H4 (cell line): ENCODE data around the gene CHRNA1. TPM values are rescaled to one million over a fixed set of nuclear protein-coding genes. Genes with fewer than 3 reads are reported as not detected.
"Not testable (repeated sequence)": the region's sequence is repeated elsewhere in the genome, so short reads cannot be mapped to it uniquely, and the experiment has no call there.

Experiments used
- DNase-seq: peaks from one replicate; pipeline ENCODE4 v3.0.0-alpha.2; 2015; ENCODE audit warnings: low spot score
- total RNA-seq: library from RNA; depleted of rRNA; stranded (reverse); fragments of >200 nt; shearing (Covaris generic); gene quantifications from 2 replicates; pipeline ENCODE4 v1.2.3, GENCODE V29; 2014; rRNA removed

The CHRNA1 gene
- total RNA-seq, 1 experiment from 2014 or later: 1.1 TPM

DNA sequence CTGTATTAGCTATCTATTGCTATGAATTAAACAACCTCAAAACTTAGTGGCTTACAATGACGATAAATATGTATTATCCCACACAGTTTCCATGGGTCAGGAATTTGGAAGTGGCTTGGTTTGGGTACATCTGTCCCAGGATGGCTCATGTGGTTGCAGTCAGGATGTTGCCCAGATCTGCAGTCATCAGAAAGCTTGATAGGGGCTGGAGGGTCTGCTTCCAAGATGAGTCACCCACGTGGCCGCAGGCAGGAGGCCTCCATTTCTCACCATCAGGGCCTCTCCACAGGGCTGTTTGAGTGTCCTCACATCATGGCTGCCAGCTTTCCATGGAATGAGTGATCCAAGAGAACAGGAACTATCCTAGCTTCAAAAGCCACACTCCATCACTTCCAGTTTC, 46.4 kb downstream of the CHRNA1 start:
- DNase-seq: no peak

- DNase-seq: peak; percentile 68
Observed at GRCh38 chr2:174717273-174717672, 47.0 kb downstream of the CHRNA1 start.

GRCh38 chr2:174716785-174717184, 47.5 kb downstream of the CHRNA1 start:
- DNase-seq: no peak

GRCh38 chr2:174713686-174714085, 50.6 kb downstream of the CHRNA1 start:
- DNase-seq: no peak

- DNase-seq: no peak
Observed at GRCh38 chr2:174711206-174711605, 53.1 kb downstream of the CHRNA1 start.

GRCh38 chr2:174709416-174710004, 54.8 kb downstream of the CHRNA1 start:
- DNase-seq: not testable (repeated sequence)

DNA sequence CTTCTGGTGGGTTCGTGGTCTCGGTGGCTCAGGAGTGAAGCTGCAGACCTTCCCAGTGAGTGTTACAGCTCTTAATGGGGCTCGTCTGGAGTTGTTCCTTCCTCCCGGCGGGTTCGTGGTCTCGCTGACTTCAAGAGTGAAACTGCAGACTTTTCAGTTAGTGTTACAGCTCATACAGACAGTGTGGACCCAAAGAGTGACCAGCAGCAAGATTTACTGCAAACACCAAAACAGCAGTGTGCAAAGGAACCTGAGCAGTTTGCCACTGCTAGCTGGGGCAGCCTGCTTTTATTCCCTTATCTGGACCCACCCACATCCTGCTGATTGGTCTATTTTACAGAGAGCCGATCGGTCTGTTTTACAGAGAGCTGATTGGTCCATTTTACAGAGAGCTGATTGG, 55.6 kb downstream of the CHRNA1 start:
- no peak for DNase-seq

GRCh38 chr2:174705321-174705720, 59.0 kb downstream of the CHRNA1 start:
- DNase-seq: no peak

- DNase-seq: no peak
Observed at GRCh38 chr2:174704642-174705041, 59.6 kb downstream of the CHRNA1 start.

DNA sequence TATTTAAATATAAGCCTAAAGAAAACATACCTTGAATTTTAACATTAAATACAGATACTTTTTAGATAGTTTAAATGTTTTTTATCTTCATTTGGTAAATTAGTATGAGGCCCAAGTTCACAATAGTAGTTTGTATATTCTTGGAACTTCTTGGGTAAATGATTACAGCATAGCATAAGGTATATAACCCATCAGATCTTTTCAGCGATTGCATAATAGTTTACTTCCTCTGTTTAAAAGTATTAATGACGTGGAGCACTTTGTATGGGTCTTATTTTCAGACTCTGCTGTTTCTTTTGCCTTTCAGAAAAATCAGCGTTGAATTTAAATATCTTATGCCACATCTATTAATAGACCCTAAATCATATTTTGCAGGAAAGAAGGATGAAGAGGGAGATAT, 60.2 kb downstream of the CHRNA1 start:
- DNase-seq: no peak

DNA sequence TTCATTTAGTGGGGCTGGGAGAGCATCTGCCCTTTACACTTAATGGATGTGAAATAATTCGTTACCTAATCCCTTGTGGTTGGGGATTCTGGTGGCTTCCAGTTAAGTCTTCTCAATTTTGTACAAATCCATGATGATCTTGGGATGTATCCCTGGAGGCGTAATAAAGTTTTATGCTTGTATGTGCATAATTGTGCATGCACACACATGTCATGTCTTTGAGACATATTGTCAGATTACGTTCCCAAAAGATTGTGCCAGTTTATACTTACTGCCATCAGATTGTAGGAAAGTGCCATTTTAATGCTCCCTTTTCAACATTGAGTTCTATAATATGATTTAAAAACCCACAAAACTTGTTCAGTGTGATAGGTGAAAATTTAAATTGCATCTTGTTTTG, 60.8 kb downstream of the CHRNA1 start:
- no peak for DNase-seq

DNA sequence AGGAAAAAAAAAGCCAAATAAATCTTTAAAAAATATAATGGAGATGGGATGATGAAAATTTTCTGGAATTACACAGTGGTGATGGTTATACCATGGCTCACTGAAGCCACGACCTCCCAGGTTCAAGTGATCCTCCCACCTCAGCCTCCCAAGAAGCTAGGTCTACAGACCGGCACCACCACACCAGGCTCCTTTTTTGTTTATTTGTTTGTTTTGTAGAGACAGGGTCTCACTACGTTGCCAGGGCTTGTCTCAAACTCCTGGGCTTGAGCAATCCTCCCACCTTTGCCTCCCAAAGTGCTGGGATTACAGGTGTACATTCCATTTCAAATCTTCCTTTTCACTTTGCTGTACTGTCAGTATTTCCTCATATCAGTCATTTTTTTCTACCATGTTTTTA, 61.7 kb downstream of the CHRNA1 start:
- DNase-seq: no peak

DNA sequence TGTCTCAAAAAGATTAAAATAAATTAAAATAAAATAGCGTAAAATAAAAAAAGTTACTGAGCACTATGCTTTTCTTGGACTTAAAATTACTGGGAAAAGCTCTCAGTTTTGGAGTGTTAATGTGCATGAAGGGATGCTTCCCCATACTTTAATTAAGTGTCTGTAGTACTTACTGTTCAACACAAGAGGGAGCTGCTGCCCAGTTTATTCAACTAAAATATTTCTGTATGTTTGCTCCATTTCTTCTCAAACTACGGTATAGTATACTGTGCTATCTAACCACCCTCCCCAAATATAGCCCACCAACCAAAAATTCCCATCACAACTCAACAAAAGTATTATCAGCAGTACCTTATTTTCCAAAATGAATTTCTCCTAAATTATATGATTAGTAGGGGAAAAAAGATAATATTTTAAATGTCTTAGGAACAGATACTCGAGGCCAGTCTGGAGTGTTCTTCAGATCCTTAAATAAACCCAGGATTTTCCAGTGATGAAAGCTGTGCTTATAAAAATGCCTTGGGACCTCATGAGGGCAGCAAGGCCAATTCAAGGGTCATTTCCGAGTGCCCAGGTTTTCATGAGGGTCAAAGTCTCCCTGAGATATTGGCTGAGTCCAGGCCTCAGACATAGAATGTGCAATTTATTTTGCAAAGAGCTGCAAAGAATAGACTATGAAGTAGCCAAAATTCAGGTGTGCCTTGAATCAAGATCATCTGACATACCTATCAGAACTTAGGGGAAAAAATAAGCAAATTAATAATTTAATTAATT, 64.1 kb downstream of the CHRNA1 start:
- peak; percentile 38 for DNase-seq

Other genes starting within 250 kb of the CHRNA1 start
- gene WIPF1, start 166.7 kb downstream of the CHRNA1 start, total RNA-seq: 6.3 and 7.3 TPM in 2 replicates
- 14.5 and 18.5 TPM in 2 replicates for gene CHN1, start 240.9 kb upstream of the CHRNA1 start, total RNA-seq